Neural crest cell (in vitro differentiated cells): ENCODE results near the gene PLXNC1. TPM values are rescaled to one million over a fixed set of nuclear protein-coding genes. Genes with fewer than 3 reads are reported as not detected.
A peak's percentile ranks its signal among the peaks of the same experiment; 100 is the strongest.

Source experiments
- DNase-seq: peaks from one replicate; pipeline ENCODE4 v3.0.0; 2021; ENCODE audit warnings: low read depth, mixed read lengths, low spot score
- H3K27ac Mint-ChIP-seq: one replicate; pipeline ENCODE4 v1.8.0; 2021; ENCODE audit warnings: mild to moderate bottlenecking, mixed read lengths; ENCODE audit not compliant: unreplicated experiment
- H3K27me3 Mint-ChIP-seq: 2 replicates; pipeline ENCODE4 v1.8.0; 2021; ENCODE audit warnings: low read depth, mild to moderate bottlenecking, mixed read lengths
- H3K36me3 Mint-ChIP-seq: 2 replicates; pipeline ENCODE4 v1.8.0; 2021; ENCODE audit warnings: low read depth, mild to moderate bottlenecking, mixed read lengths
- H3K4me1 Mint-ChIP-seq: 2 replicates; pipeline ENCODE4 v1.8.0; 2021; ENCODE audit warnings: mixed read lengths
- H3K4me3 Mint-ChIP-seq: one replicate; pipeline ENCODE4 v1.8.0; 2021; ENCODE audit warnings: mild to moderate bottlenecking, mixed read lengths
- H3K9me3 Mint-ChIP-seq: 2 replicates; pipeline ENCODE4 v1.8.0; 2021; ENCODE audit warnings: mixed read lengths
- CTCF ChIP-seq: fragments of 200-600 bp; sonication (generic); conservative IDR thresholded peaks from 2 replicates; pipeline ENCODE4 v1.5.0; 2021; ENCODE audit warnings: antibody characterized with exemption, mild to moderate bottlenecking
- total RNA-seq: library from RNA; stranded (reverse); gene quantifications from 2 replicates; pipeline ENCODE4 v1.2.1, GENCODE V29; 2021

PLXNC1 gene
- total RNA-seq, 1 donor from 2014 or later: 5.8 TPM

- no peak for DNase-seq
- Mint-ChIP-seq H3K4me3 (peak overlapping the region; percentile 88), H3K36me3 (no peaks in the 10 kb centered on the region), H3K9me3 (no peaks in the 10 kb centered on the region), H3K27me3 (peaks cover 73% of the 10 kb centered on the region), H3K4me1 (peaks cover 36% of the 10 kb centered on the region), H3K27ac (no peak overlapping the region)
- no peak for TF ChIP-seq CTCF
These were observed 2.1 kb downstream of the PLXNC1 start for GRCh38 chr12:94150240-94151121.

GRCh38 chr12:94151582-94151981 lies 3.2 kb downstream of the PLXNC1 start:
- peaks cover 32% of the 10 kb centered on the region for H3K4me1 Mint-ChIP-seq
- no peak for DNase-seq
- H3K9me3 Mint-ChIP-seq: no peaks in the 10 kb centered on the region
- H3K36me3 Mint-ChIP-seq: no peaks in the 10 kb centered on the region
- no peak for TF ChIP-seq CTCF
- H3K27me3 Mint-ChIP-seq: peaks cover 66% of the 10 kb centered on the region
- no peak overlapping the region for H3K27ac Mint-ChIP-seq
- peak overlapping the region; percentile 88 for H3K4me3 Mint-ChIP-seq

GRCh38 chr12:94152292-94153078 lies 4.1 kb downstream of the PLXNC1 start:
- no peak overlapping the region for H3K27ac Mint-ChIP-seq
- TF ChIP-seq CTCF: no peak
- H3K4me1 Mint-ChIP-seq: peaks cover 30% of the 10 kb centered on the region
- peaks cover 57% of the 10 kb centered on the region for H3K27me3 Mint-ChIP-seq
- peak overlapping the region; percentile 88 for H3K4me3 Mint-ChIP-seq
- DNase-seq: no peak
- H3K36me3 Mint-ChIP-seq: no peaks in the 10 kb centered on the region
- H3K9me3 Mint-ChIP-seq: no peaks in the 10 kb centered on the region

GRCh38 chr12:94157181-94157580 lies 8.8 kb downstream of the PLXNC1 start:
- no peak for DNase-seq
- Mint-ChIP-seq H3K9me3 (no peaks in the 10 kb centered on the region), H3K27ac (no peak overlapping the region), H3K27me3 (peaks cover 23% of the 10 kb centered on the region), H3K4me1 (peaks cover 7% of the 10 kb centered on the region), H3K4me3 (no peak overlapping the region), H3K36me3 (no peaks in the 10 kb centered on the region)
- TF ChIP-seq CTCF: no peak

- H3K27me3 Mint-ChIP-seq: peaks cover 17% of the 10 kb centered on the region
- no peak for TF ChIP-seq CTCF
- H3K27ac Mint-ChIP-seq: no peak overlapping the region
- H3K9me3 Mint-ChIP-seq: no peaks in the 10 kb centered on the region
- H3K4me1 Mint-ChIP-seq: peaks cover 5% of the 10 kb centered on the region
- no peak for DNase-seq
- H3K36me3 Mint-ChIP-seq: no peaks in the 10 kb centered on the region
- no peak overlapping the region for H3K4me3 Mint-ChIP-seq
These were observed 9.6 kb downstream of the PLXNC1 start for GRCh38 chr12:94157981-94158411.
